HepG2 (cell line): Measurements from ENCODE around the gene LST1. TPM values are rescaled to one million over a fixed set of nuclear protein-coding genes. Genes with fewer than 3 reads are reported as not detected.

ENCODE experiments used
- EED ChIP-seq: sonication (generic); formaldehyde crosslinking; IDR thresholded peaks from 2 replicates; pipeline ENCODE4 v1.5.0; 2020; ENCODE audit warnings: mild to moderate bottlenecking, missing genetic modification reagents
- MAZ ChIP-seq, 2 experiments: sonication (generic) in 1 of 2; formaldehyde crosslinking in 1 of 2; IDR thresholded peaks; 2 replicates each; pipeline versions ENCODE4 v1.5.0 to v1.6.1; 2012 to 2020; ENCODE audit warnings: low read depth in 2 of 2, mild to moderate bottlenecking in 2 of 2, borderline replicate concordance in 1 of 2, improper control_type of control experiment in 1 of 2, low read length in 1 of 2, missing genetic modification reagents in 1 of 2, moderate library complexity in 1 of 2
- MLLT10 ChIP-seq: sonication (generic); formaldehyde crosslinking; IDR thresholded peaks from 2 replicates; pipeline ENCODE4 v1.4.0; 2020; ENCODE audit warnings: missing genetic modification reagents
- NCOA5 ChIP-seq: sonication (generic); formaldehyde crosslinking; IDR thresholded peaks from 2 replicates; pipeline ENCODE4 v1.4.0; 2020; ENCODE audit warnings: missing genetic modification reagents
- NFATC3 ChIP-seq: sonication (generic); formaldehyde crosslinking; IDR thresholded peaks from 2 replicates; pipeline ENCODE4 v1.5.1; 2020; ENCODE audit warnings: mild to moderate bottlenecking, missing genetic modification reagents
- NR2F6 ChIP-seq, 2 experiments: IDR thresholded peaks; 2 replicates each; pipeline ENCODE4 v1.6.1; 2016; ENCODE audit warnings: antibody characterized with exemption in 1 of 2, mild to moderate bottlenecking in 1 of 2
- PCBP1 ChIP-seq: fragments of 200-400 bp; formaldehyde crosslinking; IDR thresholded peaks from 2 replicates; pipeline ENCODE4 v1.6.1; 2017; ENCODE audit warnings: mild to moderate bottlenecking, low read depth, low read length, borderline replicate concordance
- ZFP62 ChIP-seq: sonication (generic); formaldehyde crosslinking; IDR thresholded peaks from 2 replicates; pipeline ENCODE4 v1.4.0; 2020; ENCODE audit warnings: missing genetic modification reagents
- ZNF235 ChIP-seq: sonication (generic); formaldehyde crosslinking; IDR thresholded peaks from 2 replicates; pipeline ENCODE4 v1.8.1; 2023; ENCODE audit warnings: mild to moderate bottlenecking, missing genetic modification reagents, borderline replicate concordance
- ZNF326 ChIP-seq: sonication (generic); formaldehyde crosslinking; IDR thresholded peaks from 2 replicates; pipeline ENCODE4 v1.4.0; 2020; ENCODE audit warnings: missing genetic modification reagents, borderline replicate concordance
- ZNF335 ChIP-seq: sonication (generic); formaldehyde crosslinking; IDR thresholded peaks from 2 replicates; pipeline ENCODE4 v1.4.0; 2020; ENCODE audit warnings: missing genetic modification reagents
- ZNF564 ChIP-seq: sonication (generic); formaldehyde crosslinking; IDR thresholded peaks from 2 replicates; pipeline ENCODE4 v1.8.1; 2023; ENCODE audit warnings: mild to moderate bottlenecking, missing genetic modification reagents
- ZNF775 ChIP-seq: sonication (generic); formaldehyde crosslinking; IDR thresholded peaks from 2 replicates; pipeline ENCODE4 v1.4.0; 2020; ENCODE audit warnings: missing genetic modification reagents, mild to moderate bottlenecking, moderate library complexity, borderline replicate concordance
- ZSCAN31 ChIP-seq: sonication (generic); formaldehyde crosslinking; IDR thresholded peaks from 2 replicates; pipeline ENCODE4 v1.5.0; 2020; ENCODE audit warnings: low read depth, mild to moderate bottlenecking, missing genetic modification reagents
- polyA plus RNA-seq, 8 experiments: library from polyadenylated mRNA; depleted of rRNA in 3 of 8; stranded (reverse) in 7 of 8; unstranded in 1 of 8; fragments of >200 nt; fragmentation: Illumina TruSeq in 4 of 8; extraction: Trizol in 4 of 8; gene quantifications; 2 replicates each; pipeline versions ENCODE4 v1.2.1 to v1.2.3, GENCODE V29; 2011 to 2016; ENCODE audit warnings: low read depth in 4 of 8, missing spikeins in 1 of 8, mixed read lengths in 1 of 8; ENCODE audit not compliant: insufficient read depth in 1 of 8
- total RNA-seq, 5 experiments: library from RNA; depleted of rRNA; stranded (reverse); fragments of >200 nt; fragmentation: Illumina TruSeq; extraction: Trizol; gene quantifications; 2 replicates each; pipeline ENCODE4 v1.2.3, GENCODE V29; 2016; ENCODE audit warnings: low read depth in 1 of 5
- TF ChIP-seq, protein P1 (sequence below): sonication (generic); formaldehyde crosslinking; IDR thresholded peaks from one replicate; pipeline ENCODE4 v1.5.1; 2020; ENCODE audit warnings: mild to moderate bottlenecking, missing genetic modification reagents; ENCODE audit errors: not compliant biosample characterization
- TF ChIP-seq, protein P2 (sequence below): IDR thresholded peaks from 2 replicates; pipeline ENCODE4 v1.6.1; 2016
- TF ChIP-seq, protein P3 (sequence below): IDR thresholded peaks from 2 replicates; pipeline ENCODE4 v1.6.1; 2016; ENCODE audit warnings: mild to moderate bottlenecking, missing biosample characterization, missing genetic modification reagents

Gene LST1
- total and polyA plus RNA-seq, 2 of the 13 experiments (the other 11 are each of a cell fraction or from before 2014, with no cell fraction given): not detected

DNA sequence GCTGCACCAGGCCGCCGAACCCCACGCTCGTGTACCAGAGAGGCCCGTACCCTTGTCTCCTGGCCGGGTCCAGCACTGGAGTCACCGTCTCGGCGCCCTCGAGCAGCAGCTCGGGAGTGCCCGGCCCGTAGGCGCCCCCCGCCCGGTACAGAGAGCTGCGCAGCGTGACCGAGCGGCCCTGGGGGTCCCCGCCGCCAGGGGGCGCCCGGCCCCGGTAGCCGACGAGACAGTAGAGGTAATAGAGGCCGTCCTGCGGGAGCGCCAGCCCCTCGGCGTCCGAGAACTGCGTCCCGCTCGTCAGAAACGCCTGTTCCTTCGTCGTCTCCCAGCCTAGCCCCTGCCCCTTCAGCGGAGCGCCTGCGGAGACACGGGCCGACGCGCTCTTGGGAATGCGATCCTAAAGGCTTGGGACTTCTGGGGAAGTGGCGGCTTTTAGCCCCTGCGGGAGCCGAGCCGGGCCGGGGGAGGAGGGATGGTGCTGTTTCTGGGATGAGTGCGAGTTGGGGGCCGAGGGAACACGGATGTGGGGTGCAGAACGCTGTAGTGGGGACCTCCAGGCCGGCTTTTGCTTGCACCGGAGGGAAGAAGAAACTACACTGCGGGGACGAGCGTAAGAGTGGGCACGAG, 5.2 kb upstream of the LST1 start (continued):
- TF ChIP-seq NR2F6 (IDR thresholded peaks at IDR 0.05) (peak; percentile 9; the same call in 1 of the 2 replicates), NR2F6 (CRISPR knock-in tag; IDR thresholded peaks at IDR 0.05) (0 out of 2 replicates have a peak, but pooled peaks have one; percentile 9), NFATC3 (CRISPR knock-in tag) (no peak), PCBP1 (0 out of 2 replicates have a peak, but pooled peaks have one; percentile 30), ZNF564 (CRISPR knock-in tag) (peak; percentile 82; the same call in 1 of the 2 replicates), ZNF775 (CRISPR knock-in tag) (no peak), ZNF335 (peak; percentile 74; the same call in 1 of the 2 replicates), NCOA5 (CRISPR knock-in tag) (no peak), ZNF326 (CRISPR knock-in tag) (0 out of 2 replicates have a peak, but pooled peaks have one; percentile 63), ZNF235 (CRISPR knock-in tag) (no peak; the same call in 1 of the 2 replicates), EED (CRISPR knock-in tag) (no peak), ZSCAN31 (CRISPR knock-in tag) (peak; percentile 58; the same call in 1 of the 2 replicates), MAZ (IDR thresholded peaks at IDR 0.05; ENCODE audit: borderline replicate concordance, low read depth, low read length) (no peak), MAZ (CRISPR knock-in tag; IDR thresholded peaks at IDR 0.05; ENCODE audit: low read depth) (peak; percentile 85), ZFP62 (CRISPR knock-in tag) (no peak), MLLT10 (CRISPR knock-in tag) (no peak)
- TF ChIP-seq, protein P1, sequence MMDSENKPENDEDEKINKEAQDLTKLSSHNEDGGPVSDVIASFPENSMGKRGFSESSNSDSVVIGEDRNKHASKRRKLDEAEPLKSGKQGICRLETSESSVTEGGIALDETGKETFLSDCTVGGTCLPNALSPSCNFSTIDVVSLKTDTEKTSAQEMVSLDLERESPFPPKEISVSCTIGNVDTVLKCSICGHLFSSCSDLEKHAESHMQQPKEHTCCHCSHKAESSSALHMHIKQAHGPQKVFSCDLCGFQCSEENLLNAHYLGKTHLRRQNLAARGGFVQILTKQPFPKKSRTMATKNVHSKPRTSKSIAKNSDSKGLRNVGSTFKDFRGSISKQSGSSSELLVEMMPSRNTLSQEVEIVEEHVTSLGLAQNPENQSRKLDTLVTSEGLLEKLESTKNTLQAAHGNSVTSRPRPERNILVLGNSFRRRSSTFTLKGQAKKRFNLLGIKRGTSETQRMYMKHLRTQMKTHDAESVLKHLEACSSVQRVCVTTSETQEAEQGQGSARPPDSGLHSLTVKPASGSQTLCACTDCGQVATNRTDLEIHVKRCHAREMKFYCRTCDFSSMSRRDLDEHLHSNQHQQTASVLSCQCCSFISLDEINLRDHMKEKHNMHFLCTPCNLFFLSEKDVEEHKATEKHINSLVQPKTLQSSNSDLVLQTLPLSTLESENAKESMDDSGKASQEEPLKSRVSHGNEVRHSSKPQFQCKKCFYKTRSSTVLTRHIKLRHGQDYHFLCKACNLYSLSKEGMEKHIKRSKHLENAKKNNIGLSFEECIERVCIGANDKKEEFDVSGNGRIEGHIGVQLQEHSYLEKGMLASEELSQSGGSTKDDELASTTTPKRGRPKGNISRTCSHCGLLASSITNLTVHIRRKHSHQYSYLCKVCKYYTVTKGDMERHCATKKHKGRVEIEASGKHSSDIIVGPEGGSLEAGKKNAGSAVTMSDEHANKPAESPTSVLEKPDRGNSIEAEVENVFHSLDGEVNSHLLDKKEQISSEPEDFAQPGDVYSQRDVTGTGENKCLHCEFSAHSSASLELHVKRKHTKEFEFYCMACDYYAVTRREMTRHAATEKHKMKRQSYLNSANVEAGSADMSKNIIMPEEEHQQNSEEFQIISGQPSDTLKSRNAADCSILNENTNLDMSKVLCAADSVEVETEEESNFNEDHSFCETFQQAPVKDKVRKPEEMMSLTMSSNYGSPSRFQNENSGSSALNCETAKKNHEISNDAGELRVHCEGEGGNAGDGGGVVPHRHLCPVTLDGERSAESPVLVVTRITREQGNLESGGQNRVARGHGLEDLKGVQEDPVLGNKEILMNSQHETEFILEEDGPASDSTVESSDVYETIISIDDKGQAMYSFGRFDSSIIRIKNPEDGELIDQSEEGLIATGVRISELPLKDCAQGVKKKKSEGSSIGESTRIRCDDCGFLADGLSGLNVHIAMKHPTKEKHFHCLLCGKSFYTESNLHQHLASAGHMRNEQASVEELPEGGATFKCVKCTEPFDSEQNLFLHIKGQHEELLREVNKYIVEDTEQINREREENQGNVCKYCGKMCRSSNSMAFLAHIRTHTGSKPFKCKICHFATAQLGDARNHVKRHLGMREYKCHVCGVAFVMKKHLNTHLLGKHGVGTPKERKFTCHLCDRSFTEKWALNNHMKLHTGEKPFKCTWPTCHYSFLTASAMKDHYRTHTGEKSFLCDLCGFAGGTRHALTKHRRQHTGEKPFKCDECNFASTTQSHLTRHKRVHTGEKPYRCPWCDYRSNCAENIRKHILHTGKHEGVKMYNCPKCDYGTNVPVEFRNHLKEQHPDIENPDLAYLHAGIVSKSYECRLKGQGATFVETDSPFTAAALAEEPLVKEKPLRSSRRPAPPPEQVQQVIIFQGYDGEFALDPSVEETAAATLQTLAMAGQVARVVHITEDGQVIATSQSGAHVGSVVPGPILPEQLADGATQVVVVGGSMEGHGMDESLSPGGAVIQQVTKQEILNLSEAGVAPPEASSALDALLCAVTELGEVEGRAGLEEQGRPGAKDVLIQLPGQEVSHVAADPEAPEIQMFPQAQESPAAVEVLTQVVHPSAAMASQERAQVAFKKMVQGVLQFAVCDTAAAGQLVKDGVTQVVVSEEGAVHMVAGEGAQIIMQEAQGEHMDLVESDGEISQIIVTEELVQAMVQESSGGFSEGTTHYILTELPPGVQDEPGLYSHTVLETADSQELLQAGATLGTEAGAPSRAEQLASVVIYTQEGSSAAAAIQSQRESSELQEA (CRISPR knock-in tag): no peak
- TF ChIP-seq, protein P2, sequence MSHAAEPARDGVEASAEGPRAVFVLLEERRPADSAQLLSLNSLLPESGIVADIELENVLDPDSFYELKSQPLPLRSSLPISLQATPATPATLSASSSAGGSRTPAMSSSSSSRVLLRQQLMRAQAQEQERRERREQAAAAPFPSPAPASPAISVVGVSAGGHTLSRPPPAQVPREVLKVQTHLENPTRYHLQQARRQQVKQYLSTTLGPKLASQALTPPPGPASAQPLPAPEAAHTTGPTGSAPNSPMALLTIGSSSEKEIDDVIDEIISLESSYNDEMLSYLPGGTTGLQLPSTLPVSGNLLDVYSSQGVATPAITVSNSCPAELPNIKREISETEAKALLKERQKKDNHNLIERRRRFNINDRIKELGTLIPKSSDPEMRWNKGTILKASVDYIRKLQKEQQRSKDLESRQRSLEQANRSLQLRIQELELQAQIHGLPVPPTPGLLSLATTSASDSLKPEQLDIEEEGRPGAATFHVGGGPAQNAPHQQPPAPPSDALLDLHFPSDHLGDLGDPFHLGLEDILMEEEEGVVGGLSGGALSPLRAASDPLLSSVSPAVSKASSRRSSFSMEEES (CRISPR knock-in tag): peak; percentile 71
- TF ChIP-seq, protein P3, sequence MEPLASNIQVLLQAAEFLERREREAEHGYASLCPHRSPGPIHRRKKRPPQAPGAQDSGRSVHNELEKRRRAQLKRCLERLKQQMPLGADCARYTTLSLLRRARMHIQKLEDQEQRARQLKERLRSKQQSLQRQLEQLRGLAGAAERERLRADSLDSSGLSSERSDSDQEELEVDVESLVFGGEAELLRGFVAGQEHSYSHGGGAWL (CRISPR knock-in tag): peak; percentile 92
